Fibroblast of mammary gland (primary cell): ENCODE data around the gene LINGO4.
A peak's percentile ranks its signal among the peaks of the same experiment; 100 is the strongest.

Source experiments
- DNase-seq: peaks from one replicate; pipeline ENCODE4 v3.0.0-alpha.2; 2010; ENCODE audit warnings: low read depth
- H3K4me3 ChIP-seq: 2 replicates; pipeline ENCODE4 v1.5.1; 2011; ENCODE audit warnings: low read depth, mild to moderate bottlenecking, low read length, moderate library complexity; ENCODE audit not compliant: control insufficient read depth
- TF ChIP-seq, protein P1 (sequence below): conservative IDR thresholded peaks from 2 replicates; pipeline ENCODE4 v1.5.1; 2011; ENCODE audit warnings: low read depth, low read length, inconsistent platforms; ENCODE audit not compliant: control insufficient read depth, insufficient read depth

Gene LINGO4

DNA sequence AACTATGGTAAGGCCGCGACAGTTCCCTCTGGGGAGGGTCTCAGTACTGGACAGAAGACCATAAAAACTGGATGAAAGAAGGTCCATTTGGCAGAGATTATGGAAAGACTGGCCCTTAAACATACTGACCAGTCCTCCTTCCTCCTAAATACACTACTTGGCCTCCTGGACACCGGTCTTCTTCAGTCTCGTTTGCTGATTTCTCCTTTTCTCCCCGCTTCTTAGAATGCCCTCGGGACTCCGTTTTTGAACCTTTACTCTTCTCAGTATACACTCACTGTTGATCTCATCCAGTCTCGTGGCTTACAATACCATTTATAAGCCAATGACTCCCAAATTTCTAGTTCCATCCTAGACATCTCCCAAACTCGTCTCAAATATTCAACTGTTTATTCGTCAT, 41.2 kb downstream of the LINGO4 start:
- peak overlapping the region; percentile 84 for H3K4me3 ChIP-seq
- TF ChIP-seq, protein P1, sequence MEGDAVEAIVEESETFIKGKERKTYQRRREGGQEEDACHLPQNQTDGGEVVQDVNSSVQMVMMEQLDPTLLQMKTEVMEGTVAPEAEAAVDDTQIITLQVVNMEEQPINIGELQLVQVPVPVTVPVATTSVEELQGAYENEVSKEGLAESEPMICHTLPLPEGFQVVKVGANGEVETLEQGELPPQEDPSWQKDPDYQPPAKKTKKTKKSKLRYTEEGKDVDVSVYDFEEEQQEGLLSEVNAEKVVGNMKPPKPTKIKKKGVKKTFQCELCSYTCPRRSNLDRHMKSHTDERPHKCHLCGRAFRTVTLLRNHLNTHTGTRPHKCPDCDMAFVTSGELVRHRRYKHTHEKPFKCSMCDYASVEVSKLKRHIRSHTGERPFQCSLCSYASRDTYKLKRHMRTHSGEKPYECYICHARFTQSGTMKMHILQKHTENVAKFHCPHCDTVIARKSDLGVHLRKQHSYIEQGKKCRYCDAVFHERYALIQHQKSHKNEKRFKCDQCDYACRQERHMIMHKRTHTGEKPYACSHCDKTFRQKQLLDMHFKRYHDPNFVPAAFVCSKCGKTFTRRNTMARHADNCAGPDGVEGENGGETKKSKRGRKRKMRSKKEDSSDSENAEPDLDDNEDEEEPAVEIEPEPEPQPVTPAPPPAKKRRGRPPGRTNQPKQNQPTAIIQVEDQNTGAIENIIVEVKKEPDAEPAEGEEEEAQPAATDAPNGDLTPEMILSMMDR: no peak
- DNase-seq: peak; percentile 30

DNA sequence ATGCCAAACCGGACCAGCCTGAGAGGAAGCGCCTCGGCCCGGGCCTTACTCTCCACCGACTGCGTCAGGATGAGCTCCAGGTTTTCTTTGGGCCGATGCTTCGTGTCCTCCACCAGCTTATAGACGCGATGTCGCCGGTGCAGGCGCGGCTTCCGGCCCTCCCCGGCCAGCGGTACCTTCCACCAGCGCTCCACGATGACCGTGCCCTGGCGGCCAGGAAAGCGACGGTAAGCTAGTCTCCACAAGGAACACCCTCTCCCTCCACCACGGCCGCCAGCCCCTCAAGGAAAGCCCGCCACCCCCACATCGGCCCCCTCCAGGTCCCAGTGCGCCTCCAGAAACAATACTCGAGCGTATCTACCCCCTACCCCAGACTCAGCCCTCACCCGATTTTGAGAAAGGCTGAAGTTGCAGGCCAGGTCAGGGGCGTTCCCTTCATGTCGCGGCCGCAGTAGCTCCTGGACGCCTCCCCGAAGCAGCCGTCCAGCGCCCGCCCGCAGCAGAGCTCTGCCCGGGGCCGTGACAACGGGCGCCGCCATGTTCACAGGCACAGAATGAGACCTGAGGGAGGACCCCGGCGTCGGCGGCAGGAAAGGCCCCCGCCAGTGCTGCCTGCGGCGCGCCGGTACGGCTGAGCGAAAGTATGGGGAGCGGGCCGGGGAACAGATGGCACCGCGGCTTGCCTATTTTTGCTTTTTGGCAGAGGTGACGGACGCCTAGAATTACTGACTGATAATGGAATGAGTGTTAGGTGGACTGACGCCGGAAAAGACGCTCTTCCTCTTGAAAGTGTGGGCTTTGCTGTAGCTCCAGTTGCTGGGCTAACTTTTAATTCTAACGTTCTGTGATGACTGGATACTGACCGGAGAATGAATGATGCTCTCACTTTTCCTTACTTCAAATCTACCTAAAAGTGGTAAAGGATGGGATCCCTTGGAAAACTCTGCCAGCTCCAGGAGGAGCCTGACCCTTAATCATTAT, 42.0 kb downstream of the LINGO4 start, which contains the start of gene MRPL9:
TSS of gene MRPL9 (minus strand) at position 556 of the 981 bp plus-strand sequence. CDS start at position 539, 17 bp downstream.
- TF ChIP-seq, protein P1: no peak
- H3K4me3 ChIP-seq: peak within 1 kb of the TSS; percentile 84
- peak; percentile 69 for DNase-seq

DNA sequence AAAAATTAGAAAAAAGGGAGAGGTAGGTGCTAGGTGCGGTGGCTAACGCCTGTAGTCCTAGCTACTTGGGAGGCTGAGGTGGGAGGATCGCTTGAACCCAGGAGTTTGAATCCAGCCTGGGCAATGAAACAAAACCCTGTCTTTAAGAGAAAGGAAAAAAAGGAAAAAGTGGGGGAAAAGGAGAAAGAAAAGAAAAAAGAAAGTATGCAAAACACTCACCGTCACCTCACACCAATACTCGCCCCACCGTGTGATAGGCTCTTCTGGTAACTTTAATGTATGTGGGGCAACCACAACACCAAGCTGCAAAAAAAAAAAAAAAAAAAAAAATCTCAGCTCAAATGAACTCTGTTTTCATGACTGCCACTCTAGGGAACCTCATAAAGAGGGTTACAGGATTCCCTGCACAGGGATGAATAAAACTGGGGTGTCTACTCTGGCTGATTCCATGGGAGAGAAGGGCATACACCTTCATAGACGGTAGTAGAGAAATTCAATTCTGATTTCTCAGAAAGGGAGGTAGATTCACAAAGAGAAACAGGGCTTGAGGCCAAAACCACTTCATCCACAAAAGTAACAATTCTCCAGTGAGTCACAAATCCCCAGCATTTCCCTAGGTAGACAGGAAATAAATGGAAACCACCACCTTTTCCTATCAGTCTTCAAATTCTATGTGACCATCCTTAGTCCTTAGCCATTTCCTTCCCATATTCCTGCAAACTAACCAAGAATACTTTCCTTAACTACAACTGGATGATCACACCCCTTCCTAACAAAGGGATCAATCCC, 44.4 kb downstream of the LINGO4 start:
- TF ChIP-seq, protein P1: no peak
- DNase-seq: no peak
- no peak overlapping the region for H3K4me3 ChIP-seq

DNA sequence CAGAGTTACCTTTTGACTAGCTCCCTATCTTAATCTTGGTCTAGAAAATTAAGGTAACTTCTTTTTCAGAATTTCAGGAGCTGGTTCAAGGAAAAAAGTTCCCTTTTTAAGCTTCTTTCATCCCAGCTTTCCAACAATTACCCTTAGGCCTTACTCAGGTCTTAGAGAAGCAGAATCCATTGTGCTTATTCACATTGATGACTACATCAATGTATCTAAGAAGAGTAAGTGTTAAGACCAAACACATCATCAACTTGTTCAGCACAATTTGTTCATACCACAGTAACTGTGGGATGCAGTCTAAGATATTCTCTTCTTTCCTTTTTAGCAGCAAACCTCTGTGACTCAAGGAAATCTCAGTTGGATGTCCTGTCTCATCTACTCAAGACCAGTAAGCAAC, 46.0 kb downstream of the LINGO4 start:
- TF ChIP-seq, protein P1: no peak
- H3K4me3 ChIP-seq: no peak overlapping the region
- peak; percentile 7 for DNase-seq

DNA sequence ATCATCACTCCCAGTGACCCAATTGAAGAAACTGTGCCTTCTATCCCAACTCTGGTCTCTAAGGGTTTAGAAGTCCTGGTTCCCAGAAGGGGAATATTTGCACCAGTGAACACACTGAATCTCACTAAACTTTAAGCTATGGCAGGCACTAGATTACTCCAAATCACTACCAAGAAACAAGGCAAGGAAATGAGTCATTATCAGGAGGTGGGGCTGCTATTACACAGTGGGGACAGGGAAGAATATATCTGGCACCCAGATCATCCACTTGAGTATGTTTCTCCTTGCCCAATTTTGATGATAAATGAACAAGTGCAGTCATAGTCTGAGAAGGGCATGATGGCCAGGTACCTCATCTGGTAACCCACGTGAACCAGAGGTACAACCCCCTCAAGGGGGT, 48.9 kb downstream of the LINGO4 start:
- H3K4me3 ChIP-seq: no peak overlapping the region
- TF ChIP-seq, protein P1: no peak
- DNase-seq: peak; percentile 46
